Natural killer cell (primary cell): Measurements from ENCODE around the gene SOX9. TPM values are rescaled to one million over a fixed set of nuclear protein-coding genes. Genes with fewer than 3 reads are reported as not detected.
"Not testable (repeated sequence)": the region's sequence is repeated elsewhere in the genome, so short reads cannot be mapped to it uniquely, and the experiment has no call there.

Experiments
- ATAC-seq, 3 donors: fragments of 150-1000 bp in 2 of 3; fragments of 200-7000 bp in 1 of 3; cut with Tn5 transposase; 1 replicate in 1 of 3; 2 replicates in 2 of 3; pipeline ENCODE4 v1.10.0; 2021; ENCODE audit warnings: mild to moderate bottlenecking in 2 of 3, moderate library complexity in 2 of 3
- DNase-seq, 2 donors: peaks; one replicate each; pipeline versions ENCODE4 v3.0.0 to v3.0.0-alpha.2; 2013 to 2021; ENCODE audit warnings: mixed read lengths in 1 of 2
- H3K27ac ChIP-seq: one replicate; pipeline ENCODE4 v1.5.1; 2013; ENCODE audit warnings: mild to moderate bottlenecking, low read length
- H3K27me3 ChIP-seq: one replicate; pipeline ENCODE4 v1.6.1; 2013; ENCODE audit warnings: low read length; ENCODE audit not compliant: control insufficient read depth, insufficient read depth
- H3K36me3 ChIP-seq: one replicate; pipeline ENCODE4 v1.6.1; 2013; ENCODE audit warnings: low read length; ENCODE audit not compliant: control insufficient read depth, insufficient read depth
- H3K4me1 ChIP-seq: one replicate; pipeline ENCODE4 v1.6.1; 2013; ENCODE audit warnings: low read length; ENCODE audit not compliant: control insufficient read depth, insufficient read depth
- H3K4me3 ChIP-seq: one replicate; pipeline ENCODE4 v1.5.1; 2013; ENCODE audit warnings: low read length
- H3K9me3 ChIP-seq: one replicate; pipeline ENCODE4 v1.6.1; 2013; ENCODE audit warnings: low read length; ENCODE audit not compliant: control insufficient read depth, insufficient read depth
- H3K27ac Mint-ChIP-seq, 2 donors: one replicate each; pipeline ENCODE4 v1.8.0; 2022; ENCODE audit warnings: mild to moderate bottlenecking in 2 of 2, mixed read lengths in 2 of 2, moderate library complexity in 1 of 2
- H3K27me3 Mint-ChIP-seq, 2 donors: one replicate each; pipeline ENCODE4 v1.8.0; 2022; ENCODE audit warnings: low read depth in 2 of 2, mixed read lengths in 2 of 2
- H3K36me3 Mint-ChIP-seq: one replicate; pipeline ENCODE4 v1.8.0; 2022; ENCODE audit warnings: mixed read lengths
- H3K4me1 Mint-ChIP-seq, 2 donors: one replicate each; pipeline ENCODE4 v1.8.0; 2022; ENCODE audit warnings: mixed read lengths in 2 of 2
- H3K4me3 Mint-ChIP-seq: one replicate; pipeline ENCODE4 v1.8.0; 2022; ENCODE audit warnings: mild to moderate bottlenecking, moderate library complexity, mixed read lengths
- H3K9me3 Mint-ChIP-seq, 2 donors: one replicate each; pipeline ENCODE4 v1.8.0; 2022; ENCODE audit warnings: mixed read lengths in 2 of 2
- WGBS: methylation state at CpG from one replicate; pipeline ENCODE4 v1.1.7; 2013; ENCODE audit warnings: missing lambda C conversion rate; ENCODE audit not compliant: insufficient coverage; 5-methylcytosine and 5-hydroxymethylcytosine counted together
- intact Hi-C: fragments of 100-400 bp; cut with micrococcal nuclease; formaldehyde crosslinking; loops from one replicate; pipeline ENCODE4 v1.14.2; 2022
- total RNA-seq, 4 donors: library from RNA; stranded (reverse); fragments of 120-200 nt in 1 of 4; gene quantifications; one replicate each; pipeline versions ENCODE4 v1.2.3 to v1.2.4, GENCODE V29; 2013 to 2022
- TF ChIP-seq, protein P1 (sequence below): fragments of 200-600 bp; IDR thresholded peaks from one replicate; pipeline ENCODE4 v1.8.0; 2022; ENCODE audit warnings: antibody characterized with exemption

The SOX9 gene
- total RNA-seq, 3 donors from 2014 or later (not counting 1 experiment from before 2014, with no cell fraction given): not detected

DNA sequence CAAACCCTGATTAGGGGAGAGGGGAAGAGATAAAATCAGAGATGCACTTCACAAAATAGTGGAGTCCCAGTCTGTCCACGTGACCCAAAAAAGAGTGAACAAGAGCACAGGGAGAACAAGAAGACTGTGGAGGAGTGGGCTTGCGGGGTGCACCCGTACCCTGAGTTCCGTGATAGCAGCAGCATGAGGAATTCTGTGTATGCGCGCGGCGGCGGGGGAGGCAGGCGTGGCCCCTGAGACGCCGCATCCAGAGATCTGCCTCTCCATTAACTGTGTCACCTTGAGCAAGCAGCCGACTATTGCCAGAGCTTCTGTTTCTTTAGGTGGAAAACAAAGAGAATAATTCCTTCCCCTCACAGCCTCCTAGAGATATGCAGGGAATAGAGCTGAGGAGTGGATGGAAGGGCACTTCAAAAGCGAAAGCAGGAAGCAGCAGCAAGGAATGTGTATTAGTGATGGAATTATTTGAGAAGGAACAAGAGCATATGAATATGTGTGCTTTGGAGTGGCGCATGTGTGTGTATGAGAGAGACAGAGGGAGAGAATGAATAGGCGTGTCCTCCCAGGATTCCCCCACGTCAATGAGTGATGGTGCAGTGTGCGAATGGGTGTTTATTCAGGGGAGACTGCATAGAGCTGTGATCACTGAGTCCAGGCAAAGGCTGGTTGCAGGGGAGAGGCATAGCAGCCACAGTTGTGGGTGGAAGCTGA lies 10.4 kb upstream of the SOX9 start:
- Mint-ChIP-seq H3K36me3 (no peaks in the 10 kb centered on the region), H3K27ac (no peak overlapping the region), H3K4me3 (no peak overlapping the region), H3K4me1 (no peaks in the 10 kb centered on the region), H3K9me3 (peaks cover 5 to 7% of the 10 kb centered on the region in 2 donors), H3K27me3 (peaks cover 13 to 26% of the 10 kb centered on the region in 2 donors)
- ATAC-seq: no peak
- no peaks in the 10 kb centered on the region for H3K36me3 ChIP-seq
- no peak for DNase-seq
- H3K27me3 ChIP-seq: no peaks in the 10 kb centered on the region
- TF ChIP-seq, protein P1, sequence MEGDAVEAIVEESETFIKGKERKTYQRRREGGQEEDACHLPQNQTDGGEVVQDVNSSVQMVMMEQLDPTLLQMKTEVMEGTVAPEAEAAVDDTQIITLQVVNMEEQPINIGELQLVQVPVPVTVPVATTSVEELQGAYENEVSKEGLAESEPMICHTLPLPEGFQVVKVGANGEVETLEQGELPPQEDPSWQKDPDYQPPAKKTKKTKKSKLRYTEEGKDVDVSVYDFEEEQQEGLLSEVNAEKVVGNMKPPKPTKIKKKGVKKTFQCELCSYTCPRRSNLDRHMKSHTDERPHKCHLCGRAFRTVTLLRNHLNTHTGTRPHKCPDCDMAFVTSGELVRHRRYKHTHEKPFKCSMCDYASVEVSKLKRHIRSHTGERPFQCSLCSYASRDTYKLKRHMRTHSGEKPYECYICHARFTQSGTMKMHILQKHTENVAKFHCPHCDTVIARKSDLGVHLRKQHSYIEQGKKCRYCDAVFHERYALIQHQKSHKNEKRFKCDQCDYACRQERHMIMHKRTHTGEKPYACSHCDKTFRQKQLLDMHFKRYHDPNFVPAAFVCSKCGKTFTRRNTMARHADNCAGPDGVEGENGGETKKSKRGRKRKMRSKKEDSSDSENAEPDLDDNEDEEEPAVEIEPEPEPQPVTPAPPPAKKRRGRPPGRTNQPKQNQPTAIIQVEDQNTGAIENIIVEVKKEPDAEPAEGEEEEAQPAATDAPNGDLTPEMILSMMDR: no peak
- H3K4me1 ChIP-seq: no peaks in the 10 kb centered on the region
- 60% methylated on average over 16 of the region's 18 CpGs for WGBS
- no peaks in the 10 kb centered on the region for H3K9me3 ChIP-seq
- intact Hi-C loops: no loop called here
- H3K27ac ChIP-seq: no peak overlapping the region
- no peak overlapping the region for H3K4me3 ChIP-seq

DNA sequence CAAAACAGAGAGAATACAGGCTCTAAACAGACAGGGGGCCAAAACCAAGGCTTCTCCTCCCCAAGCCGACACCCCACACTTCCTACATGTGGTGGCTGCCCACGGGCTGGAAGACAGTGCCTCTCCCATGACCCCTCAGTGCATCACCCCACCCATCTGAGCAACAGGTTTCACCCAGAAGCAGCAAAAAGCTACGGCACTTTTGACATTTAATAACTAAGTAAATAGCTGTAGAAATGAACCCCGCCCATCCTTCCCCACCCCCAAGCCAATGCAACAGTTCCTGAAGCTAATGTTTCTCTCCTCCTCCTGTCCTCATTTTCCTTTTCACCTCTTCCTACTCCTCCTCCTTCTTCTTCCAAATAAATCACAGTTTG lies 9.9 kb upstream of the SOX9 start:
- TF ChIP-seq, protein P1: no peak
- Histone ChIP-seq H3K27me3 (no peaks in the 10 kb centered on the region), H3K4me1 (no peaks in the 10 kb centered on the region), H3K9me3 (no peaks in the 10 kb centered on the region), H3K36me3 (no peaks in the 10 kb centered on the region), H3K4me3 (no peak overlapping the region), H3K27ac (no peak overlapping the region)
- intact Hi-C loops: no loop called here
- Mint-ChIP-seq H3K27me3 (peaks cover 15 to 28% of the 10 kb centered on the region in 2 donors), H3K36me3 (no peaks in the 10 kb centered on the region), H3K4me3 (no peak overlapping the region), H3K9me3 (peaks cover 5 to 7% of the 10 kb centered on the region in 2 donors), H3K27ac (no peak overlapping the region), H3K4me1 (no peaks in the 10 kb centered on the region)
- 58% methylated on average over 4 of the region's 4 CpGs for WGBS
- ATAC-seq (no peak), DNase-seq (no peak)

DNA sequence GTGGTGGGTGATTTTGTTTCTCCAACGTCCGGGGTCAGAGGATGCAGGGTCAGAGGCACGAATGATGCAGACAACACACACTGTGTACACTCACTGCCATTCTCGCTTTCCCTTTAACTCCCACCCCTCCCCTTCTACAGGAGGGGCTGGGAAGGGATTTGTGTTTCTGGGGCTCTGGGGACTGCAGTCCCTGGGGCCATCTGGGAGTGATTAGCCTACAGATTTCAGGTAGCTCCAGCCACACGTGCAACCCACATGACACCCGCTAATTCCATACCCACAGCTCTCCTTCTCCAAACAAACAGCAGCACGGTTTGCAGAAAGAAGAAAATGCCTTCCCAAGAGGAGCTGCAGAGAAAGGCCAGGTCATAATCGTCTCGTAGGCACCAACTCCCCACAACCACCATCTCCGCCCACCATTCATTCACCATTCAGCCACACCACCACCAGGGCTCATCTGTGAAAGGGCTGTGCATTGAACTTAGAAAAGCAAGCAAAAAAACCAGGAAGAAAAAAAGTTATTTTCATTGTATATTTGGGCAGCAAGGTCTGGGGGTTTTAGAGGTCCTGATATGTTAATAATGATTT lies 9.4 kb upstream of the SOX9 start:
- Histone ChIP-seq H3K36me3 (no peaks in the 10 kb centered on the region), H3K27me3 (no peaks in the 10 kb centered on the region), H3K9me3 (no peaks in the 10 kb centered on the region), H3K27ac (no peak overlapping the region), H3K4me1 (no peaks in the 10 kb centered on the region), H3K4me3 (no peak overlapping the region)
- 31% methylated on average over 7 of the region's 10 CpGs for WGBS
- DNase-seq: no peak
- no peak overlapping the region for H3K4me3 Mint-ChIP-seq
- intact Hi-C loops: no loop called here
- H3K27me3 Mint-ChIP-seq: peaks cover 20 to 32% of the 10 kb centered on the region in 2 donors
- H3K36me3 Mint-ChIP-seq: no peaks in the 10 kb centered on the region
- TF ChIP-seq, protein P1: no peak
- ATAC-seq: no peak
- no peak overlapping the region for H3K27ac Mint-ChIP-seq
- peaks cover 4 to 7% of the 10 kb centered on the region in 2 donors for H3K9me3 Mint-ChIP-seq
- H3K4me1 Mint-ChIP-seq: no peaks in the 10 kb centered on the region

DNA sequence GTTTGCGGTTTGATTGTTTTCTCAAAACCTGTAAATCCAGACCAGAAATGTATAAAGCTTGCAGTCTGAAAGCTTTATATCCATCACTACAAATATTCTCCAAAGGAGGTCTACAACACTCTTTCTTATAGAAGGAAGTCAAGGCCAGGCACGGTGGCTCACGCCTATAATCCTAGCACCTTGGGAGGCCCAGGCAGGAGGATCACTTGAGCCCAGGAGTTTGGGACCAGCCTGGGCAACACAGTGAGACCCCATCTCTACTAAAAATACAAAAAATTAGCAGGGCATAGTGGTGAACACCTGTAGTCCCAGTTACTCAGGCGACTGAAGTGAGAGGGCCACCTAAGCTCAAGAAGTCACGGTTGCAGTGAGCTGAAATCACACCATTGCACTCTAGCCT lies 8.9 kb upstream of the SOX9 start:
- H3K4me1 Mint-ChIP-seq, ATAC-seq, H3K36me3 ChIP-seq, H3K27me3 ChIP-seq, H3K9me3 Mint-ChIP-seq, H3K4me1 ChIP-seq, H3K27ac Mint-ChIP-seq, H3K9me3 ChIP-seq, DNase-seq, H3K27ac ChIP-seq, H3K4me3 ChIP-seq, H3K4me3 Mint-ChIP-seq, intact Hi-C loops, H3K36me3 Mint-ChIP-seq: not testable (repeated sequence)
- H3K27me3 Mint-ChIP-seq: peaks cover 25 to 37% of the 10 kb centered on the region in 2 donors
- 91% methylated on average over 5 of the region's 5 CpGs for WGBS
